ENCODE measurements around the gene MAN1C1. TPM values are rescaled to one million over a fixed set of nuclear protein-coding genes. Genes with fewer than 3 reads are reported as not detected.

Gene MAN1C1
- 19.5 TPM for total RNA-seq
- long read RNA-seq, full-length matches to known transcripts: 22 of 28 reads
- long read RNA-seq, partial matches to known transcripts: 1 of 28 reads
- long read RNA-seq, other reads (novel, unspliced or antisense): 5 of 28 reads

GRCh38 chr1:25616095-25616986 lies at the start of gene MAN1C1:
Gene MAN1C1 (plus strand): TSS chr1:25616791. CDS start chr1:25617798, 1,007 bp downstream.
- intact Hi-C loops (cut with DNase I): loop anchor here (1.0 to 5.0 kb wide), 4 partner anchors 42 to 128 kb away; no protein-coding TSS in a partner anchor

GRCh38 chr1:25567710-25568089 lies 48.9 kb upstream of the MAN1C1 start:
- peak; percentile 59 for DNase-seq (ENCODE audit: missing footprints)
- peak; percentile 6 for ATAC-seq
- intact Hi-C loops (cut with DNase I): no loop called here

More at GRCh38 chr1:25616095-25616986, at the start of gene MAN1C1:
- ATAC-seq (peak; percentile 93), DNase-seq (ENCODE audit: missing footprints) (peak; percentile 94)

- ATAC-seq (peak; percentile 37), DNase-seq (ENCODE audit: missing footprints) (peak; percentile 52)
- intact Hi-C loops (cut with DNase I): no loop called here
Measured at GRCh38 chr1:25568090-25568833, 48.3 kb upstream of the MAN1C1 start.

- ATAC-seq: peak; percentile 24
- intact Hi-C loops (cut with DNase I): no loop called here
- no peak for DNase-seq (ENCODE audit: missing footprints)
Measured at GRCh38 chr1:25568834-25569596, 47.6 kb upstream of the MAN1C1 start.

GRCh38 chr1:25569597-25570396 lies 46.8 kb upstream of the MAN1C1 start:
- DNase-seq (ENCODE audit: missing footprints) (no peak), ATAC-seq (no peak)
- intact Hi-C loops (cut with DNase I): no loop called here

GRCh38 chr1:25570798-25571521 lies 45.6 kb upstream of the MAN1C1 start:
- DNase-seq (ENCODE audit: missing footprints) (peak; percentile 37), ATAC-seq (no peak)
- intact Hi-C loops (cut with DNase I): no loop called here

- ATAC-seq: no peak
- DNase-seq (ENCODE audit: missing footprints): no peak
- intact Hi-C loops (cut with DNase I): no loop called here
Measured at GRCh38 chr1:25571522-25571970, 45.0 kb upstream of the MAN1C1 start.

GRCh38 chr1:25572107-25572506 lies 44.5 kb upstream of the MAN1C1 start:
- intact Hi-C loops (cut with DNase I): no loop called here
- ATAC-seq (no peak), DNase-seq (ENCODE audit: missing footprints) (no peak)

- ATAC-seq: no peak
Measured at GRCh38 chr1:25572708-25573590, 43.6 kb upstream of the MAN1C1 start.

GRCh38 chr1:25573591-25573930 lies 43.0 kb upstream of the MAN1C1 start:
- ATAC-seq: no peak
- no peak for DNase-seq (ENCODE audit: missing footprints)
- intact Hi-C loops (cut with DNase I): no loop called here

More at GRCh38 chr1:25572708-25573590, 43.6 kb upstream of the MAN1C1 start:
- DNase-seq (ENCODE audit: missing footprints): no peak
- intact Hi-C loops (cut with DNase I): no loop called here

GRCh38 chr1:25573961-25574360 lies 42.6 kb upstream of the MAN1C1 start:
- DNase-seq (ENCODE audit: missing footprints) (no peak), ATAC-seq (no peak)
- intact Hi-C loops (cut with DNase I): no loop called here

GRCh38 chr1:25575191-25575590 lies 41.4 kb upstream of the MAN1C1 start:
- no peak for ATAC-seq
- DNase-seq (ENCODE audit: missing footprints): no peak
- intact Hi-C loops (cut with DNase I): no loop called here

GRCh38 chr1:25576459-25577133 lies 40.0 kb upstream of the MAN1C1 start:
- intact Hi-C loops (cut with DNase I): no loop called here
- DNase-seq (ENCODE audit: missing footprints): no peak
- ATAC-seq: no peak

- DNase-seq (ENCODE audit: missing footprints): no peak
- ATAC-seq: no peak
- intact Hi-C loops (cut with DNase I): no loop called here
Measured at GRCh38 chr1:25577134-25577920, 39.3 kb upstream of the MAN1C1 start.
